BE2C (cell line): ENCODE results near the gene ST7L.

Source experiments
- DNase-seq: peaks from one replicate; pipeline ENCODE4 v3.0.0-alpha.2; 2020
- H3K27me3 ChIP-seq: fragments of 250-450 bp; sonication (Bioruptor Pico); 2 replicates; pipeline ENCODE4 v1.5.1; 2020; ENCODE audit warnings: mild to moderate bottlenecking
- H3K36me3 ChIP-seq: fragments of 250-450 bp; sonication (Bioruptor Pico); 2 replicates; pipeline ENCODE4 v1.5.1; 2020; ENCODE audit warnings: mild to moderate bottlenecking
- H3K4me1 ChIP-seq: fragments of 250-450 bp; sonication (Bioruptor Pico); 2 replicates; pipeline ENCODE4 v1.5.1; 2020
- H3K4me3 ChIP-seq: 2 replicates; pipeline ENCODE4 v1.5.1; 2011; ENCODE audit warnings: low read depth, low read length
- H3K9me3 ChIP-seq: fragments of 250-450 bp; sonication (Bioruptor Pico); 2 replicates; pipeline ENCODE4 v1.5.1; 2020
- TF ChIP-seq, protein P1 (sequence below): IDR thresholded peaks from 2 replicates; pipeline ENCODE4 v1.5.1; 2012; ENCODE audit warnings: mild to moderate bottlenecking, low read depth, low read length

The ST7L gene

DNA sequence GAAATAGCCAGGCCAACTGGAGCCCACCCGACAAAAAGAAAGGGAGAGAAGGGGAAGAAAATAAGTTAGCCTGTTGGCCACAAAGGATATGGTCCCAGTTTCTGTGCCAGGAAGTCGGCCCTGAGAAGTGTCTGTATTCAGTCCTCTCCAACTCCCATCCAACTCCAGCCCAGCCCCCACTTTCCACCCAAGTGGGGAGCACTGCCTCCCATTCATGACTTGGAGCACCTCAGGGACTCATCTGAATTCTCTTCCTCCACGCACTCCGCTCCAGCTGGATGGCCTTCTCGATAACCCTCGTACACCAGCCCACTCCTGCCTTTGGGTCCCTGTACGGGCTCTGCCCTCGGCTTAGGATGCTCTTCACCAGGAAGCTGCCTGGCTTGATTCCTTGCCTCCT, 112.2 kb downstream of the ST7L start:
- TF ChIP-seq, protein P1, sequence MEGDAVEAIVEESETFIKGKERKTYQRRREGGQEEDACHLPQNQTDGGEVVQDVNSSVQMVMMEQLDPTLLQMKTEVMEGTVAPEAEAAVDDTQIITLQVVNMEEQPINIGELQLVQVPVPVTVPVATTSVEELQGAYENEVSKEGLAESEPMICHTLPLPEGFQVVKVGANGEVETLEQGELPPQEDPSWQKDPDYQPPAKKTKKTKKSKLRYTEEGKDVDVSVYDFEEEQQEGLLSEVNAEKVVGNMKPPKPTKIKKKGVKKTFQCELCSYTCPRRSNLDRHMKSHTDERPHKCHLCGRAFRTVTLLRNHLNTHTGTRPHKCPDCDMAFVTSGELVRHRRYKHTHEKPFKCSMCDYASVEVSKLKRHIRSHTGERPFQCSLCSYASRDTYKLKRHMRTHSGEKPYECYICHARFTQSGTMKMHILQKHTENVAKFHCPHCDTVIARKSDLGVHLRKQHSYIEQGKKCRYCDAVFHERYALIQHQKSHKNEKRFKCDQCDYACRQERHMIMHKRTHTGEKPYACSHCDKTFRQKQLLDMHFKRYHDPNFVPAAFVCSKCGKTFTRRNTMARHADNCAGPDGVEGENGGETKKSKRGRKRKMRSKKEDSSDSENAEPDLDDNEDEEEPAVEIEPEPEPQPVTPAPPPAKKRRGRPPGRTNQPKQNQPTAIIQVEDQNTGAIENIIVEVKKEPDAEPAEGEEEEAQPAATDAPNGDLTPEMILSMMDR = no peak
- Histone ChIP-seq H3K9me3 (no peaks in the 10 kb centered on the region), H3K4me1 (peaks cover 4% of the 10 kb centered on the region; the same call in 1 of the 2 replicates), H3K36me3 (no peaks in the 10 kb centered on the region), H3K27me3 (peaks cover 50% of the 10 kb centered on the region), H3K4me3 (no peak overlapping the region)
- no peak for DNase-seq

DNA sequence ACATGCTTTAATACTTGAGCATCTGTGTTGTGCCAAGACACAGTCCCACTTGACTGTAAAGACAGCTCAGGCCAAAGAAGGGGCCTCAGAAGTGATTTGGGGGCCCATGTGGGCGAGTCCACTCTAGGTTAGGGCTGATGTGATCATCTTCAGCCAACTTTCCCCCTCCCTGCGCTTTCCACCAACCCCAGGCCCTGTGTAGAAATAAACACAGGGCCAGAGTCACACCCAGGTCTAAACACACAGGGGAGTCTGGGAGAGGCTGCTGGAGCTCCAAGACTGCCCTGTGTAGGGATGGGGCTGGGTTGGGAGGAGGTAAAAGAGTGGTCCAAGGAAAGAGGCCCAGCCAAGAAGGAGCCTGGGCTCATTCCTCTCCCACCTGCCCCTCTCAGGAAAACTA, 112.6 kb downstream of the ST7L start:
- Histone ChIP-seq H3K27me3 (peaks cover 54% of the 10 kb centered on the region), H3K36me3 (no peaks in the 10 kb centered on the region), H3K9me3 (no peaks in the 10 kb centered on the region), H3K4me3 (no peak overlapping the region), H3K4me1 (peaks cover 4% of the 10 kb centered on the region; the same call in 1 of the 2 replicates)
- TF ChIP-seq, protein P1 = no peak
- no peak for DNase-seq

DNA sequence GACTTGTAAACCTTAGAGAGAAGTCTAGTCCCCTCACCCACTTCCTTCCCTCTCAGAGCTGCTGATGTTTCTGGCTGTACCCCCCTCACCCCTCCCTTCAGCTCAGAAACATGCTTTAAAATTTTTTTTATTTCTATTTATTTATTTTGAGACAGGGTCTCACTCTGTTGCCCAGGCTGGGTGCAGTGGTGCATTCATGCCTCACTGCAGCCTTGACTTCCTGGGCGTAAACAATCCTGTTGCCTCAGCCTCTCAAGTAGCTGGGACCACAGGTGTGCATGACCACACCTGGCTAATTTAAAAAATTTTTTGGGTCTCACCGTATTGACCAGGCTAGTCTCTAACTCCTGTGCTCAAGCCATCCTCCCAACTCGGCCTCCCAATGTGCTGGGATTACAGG, 113.1 kb downstream of the ST7L start:
- no peaks in the 10 kb centered on the region for H3K9me3 ChIP-seq
- TF ChIP-seq, protein P1 = no peak
- H3K27me3 ChIP-seq = peaks cover 57% of the 10 kb centered on the region
- no peaks in the 10 kb centered on the region for H3K36me3 ChIP-seq
- H3K4me3 ChIP-seq = no peak overlapping the region
- DNase-seq = no peak
- H3K4me1 ChIP-seq = peaks cover 4% of the 10 kb centered on the region; the same call in 1 of the 2 replicates

DNA sequence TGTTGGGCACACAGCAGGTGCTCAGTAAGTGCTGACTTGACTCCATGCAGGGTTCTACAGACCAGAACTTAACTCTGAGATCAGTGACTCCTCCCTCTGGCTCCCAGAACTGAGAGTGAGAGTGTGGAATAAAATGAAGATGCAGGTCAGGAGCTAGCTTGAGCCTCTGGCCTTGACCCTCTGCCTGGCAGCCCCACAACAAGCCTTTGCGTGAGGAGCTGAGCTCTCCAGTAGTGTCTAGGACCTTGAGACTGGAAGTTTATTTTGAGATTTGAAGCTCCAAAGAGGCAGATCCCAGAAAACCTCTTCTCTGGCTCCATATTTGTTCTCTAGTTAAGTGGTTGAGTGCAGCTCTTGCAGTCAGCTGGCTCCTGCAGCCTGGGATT, 113.5 kb downstream of the ST7L start:
- H3K4me1 ChIP-seq = peaks cover 4% of the 10 kb centered on the region; the same call in 1 of the 2 replicates
- H3K4me3 ChIP-seq = no peak overlapping the region
- H3K9me3 ChIP-seq = no peaks in the 10 kb centered on the region
- no peak for DNase-seq
- TF ChIP-seq, protein P1 = no peak
- no peaks in the 10 kb centered on the region for H3K36me3 ChIP-seq
- peaks cover 57% of the 10 kb centered on the region for H3K27me3 ChIP-seq

DNA sequence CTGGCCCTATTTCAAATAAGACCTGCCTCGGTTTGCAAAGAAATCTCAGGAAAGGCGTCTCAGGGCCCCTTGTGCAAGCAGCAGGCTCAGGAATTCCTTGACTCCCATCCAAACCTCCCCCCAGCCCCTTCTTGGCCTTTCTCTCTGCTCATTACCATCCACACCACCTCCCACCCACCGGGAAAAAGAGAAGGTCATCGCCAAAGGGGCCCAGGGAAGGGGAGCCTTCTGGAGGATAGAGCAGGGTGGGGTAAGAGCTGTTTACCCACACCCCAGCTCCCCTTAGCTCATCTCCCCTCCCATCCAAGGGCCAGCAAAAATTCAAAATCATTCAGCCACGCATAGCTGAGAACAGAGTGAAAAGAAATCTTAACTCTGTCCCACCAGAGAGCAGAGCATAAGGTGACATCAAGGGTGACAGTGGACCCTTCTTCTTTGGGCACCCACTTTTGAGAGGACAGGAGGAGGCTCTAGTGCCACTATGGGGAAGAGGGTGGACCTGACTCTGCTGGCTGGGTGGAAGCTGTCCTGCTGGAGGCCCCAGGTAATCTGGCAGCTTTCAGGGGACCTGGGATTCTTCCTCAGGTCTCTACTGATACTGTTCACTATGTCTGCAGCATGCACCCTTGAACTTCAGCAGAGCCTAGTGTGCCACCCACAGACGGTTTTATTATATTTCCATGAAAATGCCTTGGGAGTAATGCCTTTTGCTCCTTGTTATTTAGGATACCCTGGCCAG, 114.1 kb downstream of the ST7L start:
- Histone ChIP-seq H3K9me3 (no peaks in the 10 kb centered on the region), H3K4me3 (no peak overlapping the region), H3K27me3 (peaks cover 52% of the 10 kb centered on the region), H3K4me1 (peaks cover 4% of the 10 kb centered on the region; the same call in 1 of the 2 replicates), H3K36me3 (no peaks in the 10 kb centered on the region)
- TF ChIP-seq, protein P1 = no peak
- no peak for DNase-seq

DNA sequence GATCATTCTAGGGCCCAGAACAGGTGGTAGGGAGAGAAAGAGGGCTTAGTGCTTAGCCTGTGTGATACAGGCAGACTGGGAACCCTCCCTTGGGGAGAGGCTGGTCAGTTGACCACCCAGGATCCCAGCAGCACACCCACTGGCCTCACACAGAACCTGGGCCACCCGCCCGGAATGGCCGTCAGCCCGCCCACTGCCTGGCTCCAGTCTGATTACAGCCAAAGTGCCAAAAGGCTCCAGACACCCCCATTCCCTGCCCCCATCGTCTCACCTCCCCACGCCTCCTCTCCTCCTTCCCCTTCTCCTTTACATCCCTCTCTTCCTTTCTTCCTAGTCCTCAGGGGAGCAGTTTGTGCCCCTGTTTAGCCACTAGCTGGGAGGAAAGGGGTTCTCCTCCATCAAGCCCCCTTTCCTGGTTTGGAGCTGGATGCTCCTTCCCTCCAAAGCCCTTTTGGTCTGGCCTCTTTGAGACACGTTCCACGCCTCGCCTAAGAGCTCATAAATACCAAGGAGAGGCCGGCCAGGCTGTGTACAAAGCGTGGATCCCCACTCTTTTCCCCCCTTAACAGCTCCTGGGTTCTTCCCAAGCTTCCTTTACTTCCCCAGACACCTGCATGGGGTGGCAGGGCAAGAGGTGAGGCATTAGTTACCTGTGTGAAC, 114.8 kb downstream of the ST7L start:
- H3K4me3 ChIP-seq = no peak overlapping the region
- no peaks in the 10 kb centered on the region for H3K9me3 ChIP-seq
- TF ChIP-seq, protein P1 = no peak
- H3K36me3 ChIP-seq = no peaks in the 10 kb centered on the region
- H3K4me1 ChIP-seq = peaks cover 4% of the 10 kb centered on the region; the same call in 1 of the 2 replicates
- H3K27me3 ChIP-seq = peaks cover 45% of the 10 kb centered on the region
- DNase-seq = no peak
